ENCODE data around the gene LGALS14.

DNA sequence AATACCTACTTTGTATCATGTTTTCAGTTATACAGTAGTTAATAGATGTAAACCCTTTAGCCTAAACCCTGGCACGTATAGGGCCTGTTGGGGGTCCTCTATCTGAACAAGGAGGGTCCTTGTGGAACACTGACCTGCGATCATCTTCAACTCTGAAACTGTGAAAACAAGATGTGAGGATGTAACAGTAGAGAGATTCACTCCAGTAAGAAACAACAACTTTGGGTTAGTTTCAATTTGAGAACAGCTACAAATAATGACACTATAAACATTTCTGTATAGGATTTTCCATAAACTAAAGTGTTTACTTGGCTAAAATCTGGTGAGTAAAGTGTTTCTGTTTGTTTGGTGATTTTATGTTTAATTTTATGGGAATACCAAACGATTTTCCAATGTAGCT lies 31.4 kb downstream of the LGALS14 start:
- TF ChIP-seq TAF1 (IDR thresholded peaks at IDR 0.05; ENCODE audit: borderline replicate concordance, low read depth, low read length) (no peak), POLR2AphosphoS5 (IDR thresholded peaks at IDR 0.05; ENCODE audit: low read depth, low read length) (no peak), POLR2A (IDR thresholded peaks at IDR 0.05; ENCODE audit: low read depth, low read length) (no peak)
